DOHH2 (cell line): ENCODE data around the gene POLR2I.
"Not testable (repeated sequence)": the region's sequence is repeated elsewhere in the genome, so short reads cannot be mapped to it uniquely, and the experiment has no call there.

ENCODE experiments used
- CTCF ChIP-seq: fragments of 200-600 bp; sonication (generic); IDR thresholded peaks from one replicate; pipeline ENCODE4 v1.5.1; 2014; ENCODE audit warnings: antibody characterized with exemption, mild to moderate bottlenecking, low read depth, low read length; ENCODE audit not compliant: poor library complexity, severe bottlenecking
- EZH2phosphoT487 ChIP-seq: fragments of 200-600 bp; sonication (generic); IDR thresholded peaks from 2 replicates; pipeline ENCODE4 v1.6.1; 2017; ENCODE audit warnings: borderline replicate concordance, mild to moderate bottlenecking, antibody characterized with exemption, low read length, moderate library complexity, mixed read lengths

- TF ChIP-seq CTCF, EZH2phosphoT487: not testable (repeated sequence)
Measured at GRCh38 chr19:36134867-36135266, 20.2 kb upstream of the POLR2I start.
